H1 (cell line): ENCODE data around the gene NETO2. TPM values are rescaled to one million over a fixed set of nuclear protein-coding genes. Genes with fewer than 3 reads are reported as not detected.

Experiments
- CTCF ChIA-PET: fragments of 300-600 bp; sonication (Branson Sonifier 250); formaldehyde crosslinking; loops from one replicate; lab custom pipeline; 2021; ENCODE audit not compliant: partially characterized antibody; lab: Charles Lee
- POLR2A ChIA-PET: fragments of 300-600 bp; sonication (Branson Sonifier 250); formaldehyde crosslinking; loops from one replicate; lab custom pipeline; 2021; ENCODE audit warnings: inconsistent platforms; ENCODE audit not compliant: partially characterized antibody; lab: Charles Lee
- DNase-seq, 2 experiments: peaks; one replicate each; pipeline versions ENCODE4 v3.0.0 to v3.0.0-alpha.2; 2010 to 2022; ENCODE audit warnings: low spot score in 2 of 2, low read depth in 1 of 2, mixed read lengths in 1 of 2
- FAIRE-seq: peaks from 2 replicates; lab custom pipeline; 2011; peaks lifted over from hg19 to GRCh38; lab: Jason Lieb, UNC
- H2AFZ ChIP-seq: 2 replicates; pipeline ENCODE4 v1.8.1; 2012; ENCODE audit warnings: low read length, inconsistent platforms
- H2AK5ac ChIP-seq: 2 replicates; pipeline ENCODE4 v1.6.1; 2013; ENCODE audit warnings: low read depth, low read length
- H2BK120ac ChIP-seq: replicated peaks from 2 replicates; pipeline ENCODE3; 2013; ENCODE audit warnings: low read depth, low read length, inconsistent platforms
- H2BK12ac ChIP-seq: 2 replicates; pipeline ENCODE4 v1.6.1; 2013; ENCODE audit warnings: low read depth, low read length
- H2BK15ac ChIP-seq: 2 replicates; pipeline ENCODE4 v1.6.1; 2013; ENCODE audit warnings: low read length
- H2BK20ac ChIP-seq: 2 replicates; pipeline ENCODE4 v1.6.1; 2013; ENCODE audit warnings: low read length
- H2BK5ac ChIP-seq: 2 replicates; pipeline ENCODE4 v1.6.1; 2013; ENCODE audit warnings: low read depth, low read length
- H3K14ac ChIP-seq: 2 replicates; pipeline ENCODE4 v1.6.1; 2013; ENCODE audit warnings: inconsistent platforms; ENCODE audit not compliant: insufficient read length
- H3K18ac ChIP-seq: 2 replicates; pipeline ENCODE4 v1.6.1; 2013; ENCODE audit warnings: low read length; ENCODE audit errors: extremely low read depth
- H3K23ac ChIP-seq: 2 replicates; pipeline ENCODE4 v1.6.1; 2013; ENCODE audit warnings: inconsistent platforms; ENCODE audit not compliant: insufficient read length
- H3K23me2 ChIP-seq: 2 replicates; pipeline ENCODE4 v1.6.1; 2013; ENCODE audit warnings: low read depth, low read length
- H3K27ac ChIP-seq: 2 replicates; pipeline ENCODE4 v1.6.1; 2011; ENCODE audit warnings: low read depth, low read length, inconsistent platforms
- H3K27me3 ChIP-seq, 4 experiments: replicated peaks in 1 of 4; 1 replicate in 1 of 4; 2 replicates in 3 of 4; pipeline versions ENCODE4 v1.6.1 to v1.8.1; 2011 to 2013; ENCODE audit warnings: low read length in 3 of 4, mild to moderate bottlenecking in 3 of 4, inconsistent platforms in 2 of 4, mixed read lengths in 2 of 4, moderate library complexity in 1 of 4; ENCODE audit not compliant: control insufficient read depth in 3 of 4, insufficient read depth in 3 of 4; ENCODE audit errors: extremely low read depth in 1 of 4
- H3K36me3 ChIP-seq, 4 experiments: 2 replicates each; pipeline versions ENCODE4 v1.6.1 to v1.8.1; 2011 to 2013; ENCODE audit warnings: mild to moderate bottlenecking in 4 of 4, low read length in 3 of 4, moderate library complexity in 2 of 4, control low read depth in 1 of 4, inconsistent platforms in 1 of 4; ENCODE audit not compliant: insufficient read depth in 4 of 4, control insufficient read depth in 2 of 4
- H3K4ac ChIP-seq: replicated peaks from 2 replicates; pipeline ENCODE3; 2013; ENCODE audit warnings: low read length, low read depth, mixed read lengths, inconsistent platforms; ENCODE audit not compliant: insufficient read length
- H3K4me1 ChIP-seq, 4 experiments: replicated peaks in 1 of 4; 1 replicate in 1 of 4; 2 replicates in 3 of 4; pipeline versions ENCODE4 v1.6.1 to v1.8.1; 2011 to 2013; ENCODE audit warnings: low read length in 3 of 4, inconsistent platforms in 2 of 4, mixed read lengths in 1 of 4; ENCODE audit not compliant: insufficient read depth in 4 of 4, control insufficient read depth in 3 of 4
- H3K4me2 ChIP-seq, 2 experiments: 2 replicates each; pipeline versions ENCODE4 v1.6.1 to v1.8.1; 2011 to 2013; ENCODE audit warnings: low read depth in 2 of 2, low read length in 2 of 2, control low read depth in 1 of 2, inconsistent platforms in 1 of 2, mild to moderate bottlenecking in 1 of 2; ENCODE audit not compliant: insufficient read depth in 1 of 2
- H3K4me3 ChIP-seq, 4 experiments: fragments of 200-600, 300-600 bp in 1 of 4; sonication (generic), shearing (Covaris generic), sonication (Bioruptor Twin) in 1 of 4; 2 replicates each; pipeline versions ENCODE4 v1.5.1 to v1.8.1; 2011 to 2016; ENCODE audit warnings: low read length in 4 of 4, low read depth in 3 of 4, control low read depth in 2 of 4, inconsistent platforms in 2 of 4, mild to moderate bottlenecking in 2 of 4, mixed read lengths in 1 of 4, moderate library complexity in 1 of 4; ENCODE audit not compliant: insufficient read depth in 2 of 4; ENCODE audit errors: extremely low read depth in 1 of 4
- H3K56ac ChIP-seq: replicated peaks from 2 replicates; pipeline ENCODE3; 2013; ENCODE audit warnings: low read depth, mild to moderate bottlenecking, mixed read lengths, low read length, inconsistent platforms; ENCODE audit not compliant: insufficient read length
- H3K79me1 ChIP-seq: 2 replicates; pipeline ENCODE4 v1.6.1; 2013; ENCODE audit warnings: low read depth, low read length, control low read depth
- H3K79me2 ChIP-seq, 2 experiments: 2 replicates each; pipeline versions ENCODE4 v1.6.1 to v1.8.1; 2012 to 2013; ENCODE audit warnings: low read length in 2 of 2, mild to moderate bottlenecking in 2 of 2, inconsistent platforms in 1 of 2; ENCODE audit not compliant: insufficient read depth in 2 of 2, control insufficient read depth in 1 of 2
- H3K9ac ChIP-seq, 4 experiments: replicated peaks in 1 of 4; 1 replicate in 1 of 4; 2 replicates in 3 of 4; pipeline versions ENCODE4 v1.6.1 to v1.8.1; 2011 to 2013; ENCODE audit warnings: low read depth in 3 of 4, low read length in 3 of 4, control low read depth in 2 of 4, mild to moderate bottlenecking in 2 of 4, moderate library complexity in 2 of 4, inconsistent platforms in 1 of 4; ENCODE audit errors: extremely low read depth in 1 of 4
- H3K9me3 ChIP-seq, 2 experiments: 2 replicates each; pipeline versions ENCODE4 v1.6.1 to v1.8.1; 2012 to 2013; ENCODE audit warnings: mild to moderate bottlenecking in 2 of 2, moderate library complexity in 2 of 2, control low read depth in 1 of 2, inconsistent platforms in 1 of 2, low read depth in 1 of 2, low read length in 1 of 2, mixed read lengths in 1 of 2; ENCODE audit not compliant: insufficient read depth in 2 of 2
- H4K20me1 ChIP-seq, 2 experiments: replicated peaks in 1 of 2; 2 replicates each; pipeline versions ENCODE3 to v1.8.1; 2011 to 2013; ENCODE audit warnings: inconsistent platforms in 2 of 2, low read length in 2 of 2, mild to moderate bottlenecking in 1 of 2; ENCODE audit not compliant: insufficient read depth in 2 of 2, control insufficient read depth in 1 of 2
- H4K5ac ChIP-seq: 2 replicates; pipeline ENCODE4 v1.6.1; 2013; ENCODE audit warnings: low read length, low read depth, mixed read lengths, inconsistent platforms; ENCODE audit not compliant: insufficient read length
- H4K8ac ChIP-seq: 2 replicates; pipeline ENCODE4 v1.8.0; 2013; ENCODE audit warnings: mild to moderate bottlenecking, moderate library complexity, low read length, inconsistent platforms; ENCODE audit not compliant: insufficient read depth; ENCODE audit errors: extremely low read depth
- H4K91ac ChIP-seq: replicated peaks from 2 replicates; pipeline ENCODE3; 2013; ENCODE audit warnings: low read length, mixed read lengths, inconsistent platforms; ENCODE audit not compliant: insufficient read length
- CBX5 ChIP-seq: fragments of 300-800, 300-1000 bp; sonication (generic); IDR thresholded peaks from 2 replicates; pipeline ENCODE4 v1.7.1; 2016; ENCODE audit warnings: antibody characterized with exemption, low read length, low read depth
- KDM5A ChIP-seq: fragments of 200-600 bp; IDR thresholded peaks from 2 replicates; pipeline ENCODE4 v1.7.1; 2012; ENCODE audit warnings: mild to moderate bottlenecking, low read length, inconsistent platforms, mixed read lengths
- WGBS, 2 experiments: shearing (Covaris generic) in 1 of 2; methylation state at CpG; one replicate each; pipeline versions ENCODE4 v1.1.6 to v1.1.7; 2013 to 2015; ENCODE audit warnings: low lambda C conversion rate in 2 of 2, mixed read lengths in 2 of 2, inconsistent platforms in 1 of 2, low coverage in 1 of 2, missing lambda C conversion rate in 1 of 2; ENCODE audit not compliant: insufficient replicate concordance in 2 of 2, insufficient coverage in 1 of 2, insufficient read length in 1 of 2; ENCODE audit errors: extremely low coverage in 1 of 2, missing lambda C conversion rate in 1 of 2; 5-methylcytosine and 5-hydroxymethylcytosine counted together
- polyA plus RNA-seq, 7 experiments: library from polyadenylated mRNA; depleted of rRNA in 3 of 7; stranded (reverse) in 5 of 7; unstranded in 2 of 7; fragments of >200 nt in 5 of 7; fragments of 200-250 nt in 2 of 7; gene quantifications; 1 replicate in 5 of 7; 2 replicates in 1 of 7; 4 replicates in 1 of 7; pipeline versions ENCODE4 v1.2.1 to v1.2.3, GENCODE V29; 2011 to 2013; ENCODE audit warnings: missing spikeins in 2 of 7, mixed read lengths in 2 of 7
- total RNA-seq: library from RNA; stranded (reverse); fragmentation: NEBNext Ultra II Directional; extraction: Animal tissue kit (Norgen Biotek cat#: 25700); gene quantifications from 2 replicates; pipeline ENCODE4 v1.2.1, GENCODE V29; 2021

NETO2 gene
- total and polyA plus RNA-seq, 2 of the 8 experiments (the other 6 are each of a cell fraction or from before 2014, with no cell fraction given) = 9.4 to 12.5 TPM

GRCh38 chr16:47069841-47070584 lies 73.7 kb downstream of the NETO2 start:
- ChIA-PET POLR2A (no interaction called here), CTCF (no interaction called here)
- no peak overlapping the region for H2BK120ac ChIP-seq

More at GRCh38 chr16:47069841-47070584, 73.7 kb downstream of the NETO2 start:
- Histone ChIP-seq H3K36me3 (no peaks in the 10 kb centered on the region), H4K20me1 (no peaks in the 10 kb centered on the region), H3K4me2 (no peak overlapping the region), H2AK5ac (no peak overlapping the region), H2BK20ac (no peak overlapping the region), H3K23ac (no peak overlapping the region), H2AFZ (no peak overlapping the region), H3K9ac (no peak overlapping the region), H2BK12ac (no peak overlapping the region), H3K56ac (no peak overlapping the region), H3K4me3 (no peak overlapping the region), H3K79me1 (no peaks in the 10 kb centered on the region), H3K4ac (no peak overlapping the region), H4K8ac (no peak overlapping the region), H3K79me2 (no peaks in the 10 kb centered on the region), H3K23me2 (no peaks in the 10 kb centered on the region), H2BK15ac (no peak overlapping the region), H3K14ac (no peak overlapping the region), H3K18ac (no peak overlapping the region), H2BK5ac (no peak overlapping the region), H4K91ac (no peak overlapping the region), H3K4me1 (0 out of 7 replicates have a peak, but pooled peaks cover 0 to 3% (median 0%) of the 10 kb centered on the region in 4 experiments), H3K9me3 (no peaks in the 10 kb centered on the region), H3K27me3 (no peaks in the 10 kb centered on the region), H3K27ac (no peak overlapping the region), H4K5ac (no peak overlapping the region)
- no peak for TF ChIP-seq CBX5
- TF ChIP-seq KDM5A = no peak
- DNase-seq = peak in 1 of 2 experiments; percentile 23
- FAIRE-seq = no peak
- WGBS, 2 experiments = 94% methylated on average over 11 of the region's 11 CpGs; no CpG with 5 or more reads in 1 of the 2 experiments
